ENCODE results near the gene UBXN4.
"Not testable (repeated sequence)": the region's sequence is repeated elsewhere in the genome, so short reads cannot be mapped to it uniquely, and the experiment has no call there.

The UBXN4 gene

DNA sequence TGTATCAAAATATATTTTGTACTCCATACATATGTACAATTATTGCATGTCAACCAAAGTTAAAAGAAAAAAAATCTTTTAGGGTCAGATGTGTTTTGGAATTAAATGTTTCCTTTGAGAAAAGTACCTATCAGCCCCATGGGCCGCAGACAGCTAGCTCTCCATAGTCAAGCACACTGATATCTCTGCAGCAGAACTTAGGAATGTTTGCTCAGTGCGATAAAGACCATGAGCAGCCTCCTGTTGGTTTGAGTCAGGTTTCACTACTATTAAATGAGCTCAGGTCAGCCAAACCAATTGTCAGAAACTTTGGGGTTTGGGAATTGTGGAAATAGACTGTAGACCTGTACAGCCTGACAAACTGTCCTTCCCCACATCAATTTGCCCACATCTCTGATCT is 61.6 kb downstream of the UBXN4 start:
- H3K27ac ChIP-seq: no peak overlapping the region
- TF ChIP-seq ZFX (IDR thresholded peaks at IDR 0.05): no peak
- TF ChIP-seq, protein P1, sequence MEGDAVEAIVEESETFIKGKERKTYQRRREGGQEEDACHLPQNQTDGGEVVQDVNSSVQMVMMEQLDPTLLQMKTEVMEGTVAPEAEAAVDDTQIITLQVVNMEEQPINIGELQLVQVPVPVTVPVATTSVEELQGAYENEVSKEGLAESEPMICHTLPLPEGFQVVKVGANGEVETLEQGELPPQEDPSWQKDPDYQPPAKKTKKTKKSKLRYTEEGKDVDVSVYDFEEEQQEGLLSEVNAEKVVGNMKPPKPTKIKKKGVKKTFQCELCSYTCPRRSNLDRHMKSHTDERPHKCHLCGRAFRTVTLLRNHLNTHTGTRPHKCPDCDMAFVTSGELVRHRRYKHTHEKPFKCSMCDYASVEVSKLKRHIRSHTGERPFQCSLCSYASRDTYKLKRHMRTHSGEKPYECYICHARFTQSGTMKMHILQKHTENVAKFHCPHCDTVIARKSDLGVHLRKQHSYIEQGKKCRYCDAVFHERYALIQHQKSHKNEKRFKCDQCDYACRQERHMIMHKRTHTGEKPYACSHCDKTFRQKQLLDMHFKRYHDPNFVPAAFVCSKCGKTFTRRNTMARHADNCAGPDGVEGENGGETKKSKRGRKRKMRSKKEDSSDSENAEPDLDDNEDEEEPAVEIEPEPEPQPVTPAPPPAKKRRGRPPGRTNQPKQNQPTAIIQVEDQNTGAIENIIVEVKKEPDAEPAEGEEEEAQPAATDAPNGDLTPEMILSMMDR (conservative IDR thresholded peaks at IDR 0.05): no peak

DNA sequence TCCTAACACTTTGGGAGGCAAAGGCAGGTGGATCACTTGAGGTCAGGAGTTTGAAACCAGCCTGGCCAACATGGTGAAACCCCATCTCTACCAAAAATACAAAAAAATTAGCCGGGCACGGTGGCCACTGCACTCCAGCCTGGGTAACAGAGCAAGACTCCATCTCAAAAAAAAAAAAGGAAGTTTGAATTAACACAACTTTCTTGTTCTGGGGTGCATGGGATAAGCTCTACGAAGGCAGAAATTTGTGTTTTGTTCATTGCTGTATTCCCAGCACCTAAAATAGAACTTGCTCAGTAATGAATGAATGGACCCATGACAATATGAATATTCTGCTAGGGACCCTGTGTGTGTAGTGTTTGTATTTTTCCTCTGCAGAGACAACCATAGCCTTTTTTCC is 66.2 kb downstream of the UBXN4 start:
- not testable (repeated sequence) for H3K27ac ChIP-seq

DNA sequence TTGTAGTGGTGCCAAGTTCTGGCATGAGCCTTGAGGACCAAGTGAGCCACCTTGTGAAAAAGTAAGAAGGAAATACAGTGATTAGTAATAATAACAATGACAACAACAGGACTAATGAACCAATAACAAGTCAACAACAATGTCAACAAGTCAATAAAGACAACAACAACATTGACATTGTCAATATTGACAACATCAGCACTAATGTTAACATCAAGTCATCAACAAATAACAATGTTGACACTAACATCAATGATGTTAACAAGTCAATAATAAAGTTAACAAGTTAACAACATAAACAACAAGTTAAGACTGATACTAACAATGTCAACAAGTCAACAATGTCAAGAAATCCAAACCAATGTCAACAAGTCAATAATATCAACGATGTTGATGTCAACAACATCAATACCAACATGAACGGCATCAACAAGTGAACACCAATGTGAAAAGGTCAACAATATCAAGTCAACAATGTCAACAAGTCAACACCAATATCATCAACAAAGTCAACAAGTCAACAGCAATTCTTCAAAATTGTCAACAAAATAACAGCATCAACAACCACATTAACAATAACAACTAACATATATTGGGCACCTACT is 71.4 kb downstream of the UBXN4 start:
- H3K27ac ChIP-seq: no peak overlapping the region
- TF ChIP-seq, protein P1 (conservative IDR thresholded peaks at IDR 0.05): no peak
- no peak for TF ChIP-seq ZFX (IDR thresholded peaks at IDR 0.05)

DNA sequence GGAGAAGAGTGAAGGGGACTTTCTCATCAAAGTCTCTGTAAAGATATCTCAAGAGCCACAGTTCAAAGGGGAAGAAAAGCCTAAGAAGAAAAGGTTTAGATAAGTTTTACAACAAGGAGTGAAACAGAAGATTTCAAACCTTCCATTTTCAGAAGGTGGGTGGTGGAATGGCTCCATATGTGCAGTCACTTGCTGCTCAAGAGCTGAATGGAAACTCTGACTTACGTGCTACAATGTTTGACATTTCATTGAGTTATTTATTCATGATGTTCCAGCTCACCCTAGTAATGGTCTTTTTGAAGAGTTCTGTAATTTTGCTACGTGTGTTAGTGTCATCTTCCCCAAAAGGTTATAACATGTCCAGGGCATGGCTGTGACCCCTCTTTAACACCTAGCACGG is 73.6 kb downstream of the UBXN4 start:
- H3K27ac ChIP-seq: no peak overlapping the region
- TF ChIP-seq, protein P1 (conservative IDR thresholded peaks at IDR 0.05): no peak
- TF ChIP-seq ZFX (IDR thresholded peaks at IDR 0.05): no peak

DNA sequence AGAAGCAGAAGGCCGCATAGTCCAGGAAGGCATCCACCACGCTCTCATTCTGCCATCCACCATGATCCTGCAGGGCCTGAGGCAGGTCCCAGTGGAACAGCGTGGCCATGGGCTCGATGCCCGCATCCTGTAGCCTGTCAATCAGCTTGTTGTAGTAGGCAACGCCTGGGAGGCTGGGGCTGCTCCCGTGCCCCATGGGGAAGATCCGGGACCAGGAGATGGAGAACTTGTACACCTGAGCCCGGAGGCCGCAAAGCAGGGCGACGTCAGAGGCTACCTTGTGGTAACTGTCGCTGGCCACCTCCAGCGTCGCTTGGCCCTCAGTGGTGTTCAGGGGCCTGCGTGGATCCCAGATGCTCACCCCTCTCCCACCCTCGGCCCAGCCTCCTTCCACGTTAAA is 75.8 kb downstream of the UBXN4 start:
- H3K27ac ChIP-seq: no peak overlapping the region
- no peak for TF ChIP-seq ZFX (IDR thresholded peaks at IDR 0.05)
- TF ChIP-seq, protein P1 (conservative IDR thresholded peaks at IDR 0.05): no peak

DNA sequence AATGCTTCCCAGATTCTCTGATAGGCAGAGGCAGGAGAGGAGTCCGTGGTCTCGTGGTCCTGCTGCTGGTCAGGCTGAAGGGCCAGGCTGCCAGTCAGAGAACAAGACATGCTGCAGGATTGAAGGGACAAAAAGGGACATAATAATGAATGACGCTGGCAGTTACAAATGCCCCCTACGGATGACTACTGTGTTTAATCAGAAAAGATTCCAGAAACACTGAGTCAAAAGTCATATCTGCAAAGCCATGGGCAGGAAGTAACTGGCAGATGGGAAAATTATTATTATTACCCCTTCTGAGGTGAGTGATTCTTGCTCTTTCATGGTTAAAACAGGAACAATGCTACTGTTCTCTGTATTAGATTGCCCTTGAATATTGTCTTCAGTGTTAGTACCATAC is 76.3 kb downstream of the UBXN4 start:
- TF ChIP-seq ZFX (IDR thresholded peaks at IDR 0.05): no peak
- TF ChIP-seq, protein P1 (conservative IDR thresholded peaks at IDR 0.05): no peak
- H3K27ac ChIP-seq: no peak overlapping the region

DNA sequence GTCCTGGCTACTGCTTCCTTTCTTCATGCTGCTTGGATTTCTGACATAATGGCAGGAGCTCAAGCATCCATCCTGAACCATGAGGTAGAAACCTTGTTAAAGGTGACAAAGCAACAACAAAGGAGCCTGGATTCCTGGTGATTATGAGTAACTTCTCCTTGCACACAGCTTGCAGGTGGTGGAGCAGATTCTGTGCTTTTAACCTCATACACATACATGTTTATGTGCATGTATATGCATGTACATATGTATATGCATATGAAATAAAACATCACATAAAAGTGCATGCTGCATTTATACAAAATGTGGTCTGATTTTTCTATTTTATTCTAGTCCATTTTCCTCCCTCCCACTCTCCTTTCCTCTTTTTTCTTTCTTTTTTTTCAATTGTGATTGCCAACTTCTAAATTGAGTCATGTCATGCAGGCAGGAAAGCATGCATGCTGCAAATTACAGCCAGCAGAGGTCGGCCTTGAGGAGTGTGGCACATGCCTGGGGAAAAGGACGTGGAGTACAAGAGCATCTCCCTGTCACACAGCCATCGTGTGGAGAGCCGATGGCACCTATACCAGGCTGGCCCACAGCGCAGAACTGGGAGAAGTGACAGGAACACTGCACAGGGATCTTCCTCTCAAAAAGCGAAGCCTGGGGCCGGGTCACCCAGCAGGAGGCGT is 77.4 kb downstream of the UBXN4 start:
- TF ChIP-seq, protein P1 (conservative IDR thresholded peaks at IDR 0.05): peak; percentile 67
- TF ChIP-seq ZFX (IDR thresholded peaks at IDR 0.05): no peak
- no peak overlapping the region for H3K27ac ChIP-seq

Measured in C4-2B (cell line).